GM10248 (cell line): Measurements from ENCODE around the gene SMIM23.

Experiments
- CTCF ChIA-PET: fragments of 300-600 bp; sonication (Branson Sonifier 250); formaldehyde crosslinking; extraction: SDS; loops from one replicate; lab custom pipeline; 2021; ENCODE audit warnings: antibody characterized with exemption; lab: Yijun Ruan, JAX
- POLR2A ChIA-PET: fragments of 350-650 bp; sonication (Branson Sonifier 250); formaldehyde crosslinking; extraction: SDS; loops from one replicate; lab custom pipeline; 2020; ENCODE audit warnings: antibody characterized with exemption; lab: Yijun Ruan, JAX
- DNase-seq: peaks from one replicate; pipeline ENCODE4 v3.0.0; 2012; ENCODE audit errors: extremely low spot score
- TF ChIP-seq, protein P1 (sequence below): IDR thresholded peaks from 2 replicates; pipeline ENCODE4 v1.5.1; 2012; ENCODE audit warnings: mild to moderate bottlenecking, low read depth; ENCODE audit errors: extremely low read depth, missing control alignments, control extremely low read depth

The SMIM23 gene

GRCh38 chr5:171805746-171806145, 20.1 kb downstream of the SMIM23 start:
- ChIA-PET CTCF (no interaction called here), POLR2A (no interaction called here)
- TF ChIP-seq, protein P1, sequence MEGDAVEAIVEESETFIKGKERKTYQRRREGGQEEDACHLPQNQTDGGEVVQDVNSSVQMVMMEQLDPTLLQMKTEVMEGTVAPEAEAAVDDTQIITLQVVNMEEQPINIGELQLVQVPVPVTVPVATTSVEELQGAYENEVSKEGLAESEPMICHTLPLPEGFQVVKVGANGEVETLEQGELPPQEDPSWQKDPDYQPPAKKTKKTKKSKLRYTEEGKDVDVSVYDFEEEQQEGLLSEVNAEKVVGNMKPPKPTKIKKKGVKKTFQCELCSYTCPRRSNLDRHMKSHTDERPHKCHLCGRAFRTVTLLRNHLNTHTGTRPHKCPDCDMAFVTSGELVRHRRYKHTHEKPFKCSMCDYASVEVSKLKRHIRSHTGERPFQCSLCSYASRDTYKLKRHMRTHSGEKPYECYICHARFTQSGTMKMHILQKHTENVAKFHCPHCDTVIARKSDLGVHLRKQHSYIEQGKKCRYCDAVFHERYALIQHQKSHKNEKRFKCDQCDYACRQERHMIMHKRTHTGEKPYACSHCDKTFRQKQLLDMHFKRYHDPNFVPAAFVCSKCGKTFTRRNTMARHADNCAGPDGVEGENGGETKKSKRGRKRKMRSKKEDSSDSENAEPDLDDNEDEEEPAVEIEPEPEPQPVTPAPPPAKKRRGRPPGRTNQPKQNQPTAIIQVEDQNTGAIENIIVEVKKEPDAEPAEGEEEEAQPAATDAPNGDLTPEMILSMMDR: no peak
- DNase-seq: no peak

GRCh38 chr5:171806976-171807747, 21.5 kb downstream of the SMIM23 start:
- DNase-seq: no peak
- POLR2A ChIA-PET: no interaction called here
- CTCF ChIA-PET: no interaction called here
- TF ChIP-seq, protein P1: no peak

GRCh38 chr5:171808453-171808852, 22.8 kb downstream of the SMIM23 start:
- ChIA-PET CTCF (no interaction called here), POLR2A (no interaction called here)
- no peak for DNase-seq
- TF ChIP-seq, protein P1: no peak

DNA sequence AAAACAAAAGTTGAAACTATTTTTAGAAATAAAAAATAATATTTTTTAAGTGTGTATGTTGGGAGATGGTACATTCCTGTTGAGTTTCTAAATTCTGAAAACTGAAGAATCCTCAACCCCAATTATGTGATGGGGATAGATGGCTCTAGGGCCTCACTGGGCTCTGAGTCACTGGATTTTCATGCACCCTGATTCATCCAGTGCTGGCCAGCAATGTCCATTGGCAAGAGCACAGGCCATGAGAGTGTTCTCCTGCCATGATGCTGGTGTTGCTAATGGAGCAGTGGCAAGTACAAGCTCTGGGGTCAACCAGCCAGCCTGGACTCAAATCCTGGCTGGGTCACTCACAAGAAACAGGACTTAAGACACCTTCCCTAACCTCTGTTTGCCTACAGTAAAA, 23.3 kb downstream of the SMIM23 start:
- POLR2A ChIA-PET: no interaction called here
- TF ChIP-seq, protein P1: no peak
- no peak for DNase-seq
- CTCF ChIA-PET: no interaction called here

DNA sequence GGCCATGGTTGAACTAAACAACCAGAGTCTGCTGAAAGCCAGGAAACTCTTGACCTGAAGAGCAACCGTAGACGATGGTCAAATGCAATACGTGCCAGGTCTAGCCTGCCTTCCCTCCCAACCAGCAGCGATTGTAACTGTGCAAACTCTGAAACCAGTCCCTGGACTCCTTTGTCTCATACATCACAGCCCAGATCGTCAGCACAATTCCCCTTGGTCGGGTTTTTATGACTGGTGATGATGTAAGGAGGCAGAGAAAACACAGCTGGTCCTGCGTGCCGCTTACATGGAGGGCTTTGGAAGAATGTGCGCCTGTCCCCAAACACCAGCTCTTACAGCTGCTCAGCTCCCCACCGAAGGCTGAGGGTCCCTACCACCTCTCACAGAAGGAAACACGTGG, 24.6 kb downstream of the SMIM23 start:
- ChIA-PET CTCF (no interaction called here), POLR2A (no interaction called here)
- TF ChIP-seq, protein P1: no peak
- no peak for DNase-seq

- no peak for DNase-seq
- CTCF ChIA-PET: interaction anchor here (1.2 to 2.1 kb wide), 3 partner anchors 9 to 11 kb away, joined by 3 to 7 read pairs (median 4); no protein-coding TSS in a partner anchor
- TF ChIP-seq, protein P1: no peak
- POLR2A ChIA-PET: no interaction called here
Observed at GRCh38 chr5:171813270-171813669, 27.7 kb downstream of the SMIM23 start.
